WI38 (cell line): ENCODE results near the gene ACTRT2.

Source experiments
- H3K4me3 ChIP-seq: 2 replicates; pipeline ENCODE4 v1.5.1; 2011; ENCODE audit warnings: low read depth, mild to moderate bottlenecking, control low read depth, low read length
- CTCF ChIP-seq: IDR thresholded peaks from 2 replicates; pipeline ENCODE4 v1.5.1; 2012; ENCODE audit warnings: low read depth, mild to moderate bottlenecking, control low read depth, low read length

The ACTRT2 gene

GRCh38 chr1:2980849-2981248, 40.4 kb upstream of the ACTRT2 start:
- no peak overlapping the region for H3K4me3 ChIP-seq
- TF ChIP-seq CTCF: no peak

GRCh38 chr1:2981388-2981787, 39.9 kb upstream of the ACTRT2 start:
- no peak overlapping the region for H3K4me3 ChIP-seq
- no peak for TF ChIP-seq CTCF

- TF ChIP-seq CTCF: no peak
- no peak overlapping the region for H3K4me3 ChIP-seq
Measured at GRCh38 chr1:2981981-2982614, 39.2 kb upstream of the ACTRT2 start.

GRCh38 chr1:2982615-2983318, 38.5 kb upstream of the ACTRT2 start:
- H3K4me3 ChIP-seq: no peak overlapping the region
- no peak for TF ChIP-seq CTCF

GRCh38 chr1:2983319-2983705, 38.0 kb upstream of the ACTRT2 start:
- H3K4me3 ChIP-seq: no peak overlapping the region
- no peak for TF ChIP-seq CTCF

GRCh38 chr1:2983706-2984398, 37.4 kb upstream of the ACTRT2 start:
- H3K4me3 ChIP-seq: no peak overlapping the region
- no peak for TF ChIP-seq CTCF
